ENCODE measurements around the gene TMCO4. TPM values are rescaled to one million over a fixed set of nuclear protein-coding genes. Genes with fewer than 3 reads are reported as not detected.

The TMCO4 gene
- total RNA-seq, 1 donor from 2014 or later, result 1.8 TPM

DNA sequence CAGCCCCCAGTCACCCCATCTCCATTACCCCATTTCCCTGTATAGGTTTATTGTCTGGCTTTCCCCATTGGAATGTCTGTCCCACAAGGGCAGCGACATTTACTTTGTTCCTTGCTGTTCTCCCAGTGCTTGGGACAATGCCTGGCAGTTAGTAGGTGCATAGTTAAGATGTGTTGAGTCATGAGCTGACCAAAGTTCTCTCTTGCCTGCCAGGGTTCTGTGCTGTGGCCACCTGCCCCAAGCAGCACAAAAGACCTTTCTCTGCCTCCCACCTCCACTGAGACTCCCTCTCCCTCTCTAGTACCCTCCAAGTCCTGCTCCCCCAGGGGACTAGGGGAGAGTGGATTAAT, 40.0 kb downstream of the TMCO4 start:
- Histone ChIP-seq H3K27ac (ENCODE audit: low read depth, low read length) (no peak overlapping the region), H3K27me3 (ENCODE audit: insufficient read depth, low read length) (no peaks in the 10 kb centered on the region), H3K4me1 (ENCODE audit: insufficient read depth, low read length) (peaks cover 31% of the 10 kb centered on the region), H3K79me2 (ENCODE audit: insufficient read depth, low read length) (no peaks in the 10 kb centered on the region), H3K36me3 (ENCODE audit: insufficient read depth, low read length) (no peaks in the 10 kb centered on the region), H3K9me3 (ENCODE audit: insufficient read depth, low read depth, low read length) (no peaks in the 10 kb centered on the region), H2AFZ (ENCODE audit: low read depth, low read length) (no peak overlapping the region), H3K9ac (ENCODE audit: low read length) (no peak overlapping the region), H3K4me3 (ENCODE audit: insufficient read depth, low read depth, low read length) (no peak overlapping the region), H3K4me2 (ENCODE audit: low read length) (no peak overlapping the region), H4K20me1 (ENCODE audit: insufficient read depth, low read length) (no peaks in the 10 kb centered on the region)
- DNase-seq (ENCODE audit: low read depth) (peak; percentile 62), FAIRE-seq (no peak)
- no peak for TF ChIP-seq EZH2 (IDR thresholded peaks at IDR 0.05; ENCODE audit: insufficient read depth, low read length)
- TF ChIP-seq, protein P1, sequence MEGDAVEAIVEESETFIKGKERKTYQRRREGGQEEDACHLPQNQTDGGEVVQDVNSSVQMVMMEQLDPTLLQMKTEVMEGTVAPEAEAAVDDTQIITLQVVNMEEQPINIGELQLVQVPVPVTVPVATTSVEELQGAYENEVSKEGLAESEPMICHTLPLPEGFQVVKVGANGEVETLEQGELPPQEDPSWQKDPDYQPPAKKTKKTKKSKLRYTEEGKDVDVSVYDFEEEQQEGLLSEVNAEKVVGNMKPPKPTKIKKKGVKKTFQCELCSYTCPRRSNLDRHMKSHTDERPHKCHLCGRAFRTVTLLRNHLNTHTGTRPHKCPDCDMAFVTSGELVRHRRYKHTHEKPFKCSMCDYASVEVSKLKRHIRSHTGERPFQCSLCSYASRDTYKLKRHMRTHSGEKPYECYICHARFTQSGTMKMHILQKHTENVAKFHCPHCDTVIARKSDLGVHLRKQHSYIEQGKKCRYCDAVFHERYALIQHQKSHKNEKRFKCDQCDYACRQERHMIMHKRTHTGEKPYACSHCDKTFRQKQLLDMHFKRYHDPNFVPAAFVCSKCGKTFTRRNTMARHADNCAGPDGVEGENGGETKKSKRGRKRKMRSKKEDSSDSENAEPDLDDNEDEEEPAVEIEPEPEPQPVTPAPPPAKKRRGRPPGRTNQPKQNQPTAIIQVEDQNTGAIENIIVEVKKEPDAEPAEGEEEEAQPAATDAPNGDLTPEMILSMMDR (IDR thresholded peaks at IDR 0.05; ENCODE audit: insufficient read depth, low read depth, low read length), result no peak
- Mint-ChIP-seq H3K36me3 (ENCODE audit: low read depth, unreplicated experiment) (no peaks in the 10 kb centered on the region), H3K27ac (ENCODE audit: unreplicated experiment) (peak overlapping the region; percentile 24), H3K4me3 (ENCODE audit: unreplicated experiment) (no peak overlapping the region), H3K9me3 (ENCODE audit: unreplicated experiment) (peaks cover 2% of the 10 kb centered on the region), H3K27me3 (ENCODE audit: low read depth, unreplicated experiment) (peaks cover 14% of the 10 kb centered on the region), H3K4me1 (ENCODE audit: low read depth, unreplicated experiment) (peaks cover 13% of the 10 kb centered on the region)

DNA sequence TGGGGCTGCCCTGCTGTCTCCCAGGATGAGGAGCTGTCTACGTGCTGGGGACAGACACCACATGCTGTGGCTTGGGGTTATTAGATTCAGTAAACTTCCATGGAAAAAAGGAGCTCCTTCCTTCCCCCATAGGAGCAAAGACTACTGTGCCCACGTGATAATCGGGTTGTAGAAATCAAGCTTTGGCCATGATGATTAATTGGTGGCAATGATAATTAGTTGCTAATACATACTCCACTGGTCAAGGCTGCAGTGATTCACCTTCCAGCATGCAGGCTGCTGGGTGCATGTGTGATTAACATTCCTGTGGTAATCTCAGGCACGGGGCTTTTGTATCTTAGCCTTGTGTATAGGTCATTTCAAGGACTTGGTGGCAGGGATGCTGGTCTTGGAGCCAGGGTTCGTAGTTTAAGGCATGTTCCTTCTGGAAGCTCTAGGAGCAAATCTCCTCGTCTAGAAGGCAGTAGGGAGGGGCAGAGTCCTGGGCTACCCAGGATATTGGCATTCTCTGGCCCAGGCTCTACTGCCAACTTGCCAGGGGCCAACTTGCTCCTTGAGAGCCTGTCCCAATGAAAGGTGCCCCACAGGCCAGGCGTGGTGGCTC, 41.4 kb downstream of the TMCO4 start:
- no peaks in the 10 kb centered on the region for H3K36me3 Mint-ChIP-seq (ENCODE audit: low read depth, unreplicated experiment)
- peaks cover 25% of the 10 kb centered on the region for H3K4me1 ChIP-seq (ENCODE audit: insufficient read depth, low read length)
- H3K9me3 Mint-ChIP-seq (ENCODE audit: unreplicated experiment), result peaks cover 2% of the 10 kb centered on the region
- DNase-seq (ENCODE audit: low read depth), result peak; percentile 95
- peak; percentile 97 for FAIRE-seq
- H3K4me1 Mint-ChIP-seq (ENCODE audit: low read depth, unreplicated experiment), result peaks cover 13% of the 10 kb centered on the region
- H3K79me2 ChIP-seq (ENCODE audit: insufficient read depth, low read length), result no peaks in the 10 kb centered on the region
- H3K27ac ChIP-seq (ENCODE audit: low read depth, low read length), result peak overlapping the region; percentile 62
- H2AFZ ChIP-seq (ENCODE audit: low read depth, low read length), result no peak overlapping the region
- H3K4me2 ChIP-seq (ENCODE audit: low read length), result peak overlapping the region; percentile 68
- TF ChIP-seq, protein P1 (IDR thresholded peaks at IDR 0.05; ENCODE audit: insufficient read depth, low read depth, low read length), result no peak
- TF ChIP-seq EZH2 (IDR thresholded peaks at IDR 0.05; ENCODE audit: insufficient read depth, low read length), result no peak
- peaks cover 14% of the 10 kb centered on the region for H3K27me3 Mint-ChIP-seq (ENCODE audit: low read depth, unreplicated experiment)
- no peaks in the 10 kb centered on the region for H3K27me3 ChIP-seq (ENCODE audit: insufficient read depth, low read length)
- peak overlapping the region; percentile 48 for H3K9ac ChIP-seq (ENCODE audit: low read length)
- H4K20me1 ChIP-seq (ENCODE audit: insufficient read depth, low read length), result no peaks in the 10 kb centered on the region
- H3K27ac Mint-ChIP-seq (ENCODE audit: unreplicated experiment), result peak overlapping the region; percentile 34
- no peaks in the 10 kb centered on the region for H3K36me3 ChIP-seq (ENCODE audit: insufficient read depth, low read length)
- H3K4me3 Mint-ChIP-seq (ENCODE audit: unreplicated experiment), result no peak overlapping the region
- H3K9me3 ChIP-seq (ENCODE audit: insufficient read depth, low read depth, low read length), result no peaks in the 10 kb centered on the region
- no peak overlapping the region for H3K4me3 ChIP-seq (ENCODE audit: insufficient read depth, low read depth, low read length)

DNA sequence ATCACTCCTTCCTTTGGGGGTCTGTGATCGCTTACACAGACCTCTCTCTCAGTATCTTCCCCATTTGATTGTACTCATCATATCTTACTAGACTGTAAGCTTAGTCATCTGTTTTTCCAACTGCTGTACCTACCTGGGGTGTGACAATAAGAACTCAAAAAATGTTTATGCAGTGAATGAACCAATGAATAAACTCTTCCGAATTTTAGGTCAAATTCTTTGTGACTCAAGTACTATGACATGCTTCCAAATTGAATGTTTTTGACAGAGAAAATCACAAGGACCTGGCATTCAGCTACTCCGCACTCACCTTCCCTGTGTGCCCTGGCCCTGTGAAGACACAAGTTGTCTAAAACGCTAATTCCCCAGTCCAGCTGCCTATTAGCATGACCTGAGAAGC, 42.1 kb downstream of the TMCO4 start:
- Histone ChIP-seq H3K79me2 (ENCODE audit: insufficient read depth, low read length) (no peaks in the 10 kb centered on the region), H3K4me1 (ENCODE audit: insufficient read depth, low read length) (peaks cover 25% of the 10 kb centered on the region), H3K9ac (ENCODE audit: low read length) (peak overlapping the region; percentile 48), H2AFZ (ENCODE audit: low read depth, low read length) (no peak overlapping the region), H3K9me3 (ENCODE audit: insufficient read depth, low read depth, low read length) (no peaks in the 10 kb centered on the region), H3K27me3 (ENCODE audit: insufficient read depth, low read length) (no peaks in the 10 kb centered on the region), H3K27ac (ENCODE audit: low read depth, low read length) (peak overlapping the region; percentile 62), H3K4me3 (ENCODE audit: insufficient read depth, low read depth, low read length) (no peak overlapping the region), H4K20me1 (ENCODE audit: insufficient read depth, low read length) (no peaks in the 10 kb centered on the region), H3K36me3 (ENCODE audit: insufficient read depth, low read length) (no peaks in the 10 kb centered on the region), H3K4me2 (ENCODE audit: low read length) (peak overlapping the region; percentile 68)
- peaks cover 13% of the 10 kb centered on the region for H3K4me1 Mint-ChIP-seq (ENCODE audit: low read depth, unreplicated experiment)
- FAIRE-seq, result peak; percentile 91
- H3K36me3 Mint-ChIP-seq (ENCODE audit: low read depth, unreplicated experiment), result no peaks in the 10 kb centered on the region
- DNase-seq (ENCODE audit: low read depth), result peak; percentile 12
- H3K4me3 Mint-ChIP-seq (ENCODE audit: unreplicated experiment), result no peak overlapping the region
- peaks cover 2% of the 10 kb centered on the region for H3K9me3 Mint-ChIP-seq (ENCODE audit: unreplicated experiment)
- TF ChIP-seq EZH2 (IDR thresholded peaks at IDR 0.05; ENCODE audit: insufficient read depth, low read length), result no peak
- TF ChIP-seq, protein P1 (IDR thresholded peaks at IDR 0.05; ENCODE audit: insufficient read depth, low read depth, low read length), result no peak
- peaks cover 14% of the 10 kb centered on the region for H3K27me3 Mint-ChIP-seq (ENCODE audit: low read depth, unreplicated experiment)
- no peak overlapping the region for H3K27ac Mint-ChIP-seq (ENCODE audit: unreplicated experiment)
